GM23248 (cell line): ENCODE results near the gene UCN2.

Source experiments
- EZH2 ChIP-seq: fragments of 200-600 bp; sonication (generic); IDR thresholded peaks from 2 replicates; pipeline ENCODE4 v1.6.1; 2018; ENCODE audit warnings: antibody characterized with exemption, mild to moderate bottlenecking; ENCODE audit not compliant: insufficient read depth, poor library complexity, severe bottlenecking
- EZH2phosphoT487 ChIP-seq: fragments of 200-600 bp; sonication (generic); IDR thresholded peaks from 2 replicates; pipeline ENCODE4 v1.6.1; 2018; ENCODE audit warnings: antibody characterized with exemption, moderate library complexity, mild to moderate bottlenecking, low read depth; ENCODE audit not compliant: insufficient read depth

- TF ChIP-seq EZH2 (no peak), EZH2phosphoT487 (no peak)
These were observed 24.6 kb upstream of the UCN2 start for GRCh38 chr3:48588230-48588629.
